Measurements from ENCODE around the gene TTLL1.
A peak's percentile ranks its signal among the peaks of the same experiment; 100 is the strongest.
"Not testable (repeated sequence)": the region's sequence is repeated elsewhere in the genome, so short reads cannot be mapped to it uniquely, and the experiment has no call there.

TTLL1 gene

GRCh38 chr22:43066844-43067385 is 22.3 kb downstream of the TTLL1 start:
- peak; percentile 58 for DNase-seq (ENCODE audit: low spot score)

DNA sequence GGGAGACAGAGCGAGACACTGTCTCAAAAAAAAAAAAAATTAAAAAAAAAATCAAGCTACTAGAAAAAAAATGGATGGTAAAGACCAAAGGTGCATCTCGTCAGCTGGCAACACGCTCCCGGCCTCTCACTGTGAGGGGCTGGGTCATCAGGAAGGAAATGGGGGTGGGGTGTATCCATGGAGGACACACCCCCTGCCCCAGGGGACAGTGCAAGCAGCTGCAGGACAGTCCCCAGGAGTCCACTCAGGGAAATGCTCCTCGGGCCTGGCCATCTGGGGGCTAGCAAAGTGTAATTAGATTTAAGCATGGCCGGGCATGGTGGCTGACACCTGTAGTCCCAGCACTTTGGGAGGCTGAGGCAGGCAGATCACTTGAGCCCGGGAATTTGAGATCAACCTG is 23.1 kb downstream of the TTLL1 start:
- DNase-seq (ENCODE audit: low spot score) = no peak

DNA sequence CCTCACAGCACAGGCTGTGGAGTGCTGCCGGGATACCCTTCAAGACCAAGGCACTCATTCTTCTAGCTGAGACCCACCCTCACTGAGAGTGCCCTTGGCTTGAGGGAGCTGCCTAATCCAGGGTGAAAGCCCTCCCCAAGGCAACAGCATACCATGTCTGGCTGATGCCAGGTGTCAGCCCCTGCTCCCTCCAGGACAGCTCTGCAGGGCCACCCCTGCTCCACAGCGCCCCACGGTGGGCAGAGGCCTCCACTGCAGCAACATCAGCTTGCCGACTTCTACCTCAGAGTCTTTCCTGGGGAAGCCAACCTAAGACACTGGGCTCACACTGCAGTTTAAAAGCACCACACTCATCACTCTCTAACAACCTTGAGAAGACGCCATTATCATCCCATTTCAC is 29.0 kb downstream of the TTLL1 start:
- peak; percentile 45 for DNase-seq (ENCODE audit: low spot score)

DNA sequence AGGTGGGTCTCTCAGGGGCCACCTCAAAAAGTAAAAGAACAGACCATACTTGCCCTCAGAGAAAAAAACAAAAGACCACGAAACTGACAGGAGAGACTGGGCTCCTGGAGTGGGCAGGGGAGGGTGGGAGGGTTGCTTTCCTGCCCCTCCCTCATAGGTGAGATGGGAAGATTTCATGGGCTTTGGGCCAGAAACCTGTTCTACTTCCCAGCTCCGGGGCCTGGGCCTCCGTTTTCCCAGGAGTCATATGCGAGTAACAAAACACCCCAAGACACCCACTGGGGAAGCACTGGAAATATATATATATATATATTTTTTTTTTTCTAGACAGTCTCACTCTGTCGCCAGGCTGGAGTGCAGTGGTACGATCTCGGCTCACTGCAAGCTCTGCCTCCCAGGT is 31.6 kb downstream of the TTLL1 start:
- DNase-seq (ENCODE audit: low spot score) = no peak

GRCh38 chr22:43053176-43053575 is 36.0 kb downstream of the TTLL1 start:
- no peak for DNase-seq (ENCODE audit: low spot score)

GRCh38 chr22:43050995-43051394 is 38.2 kb downstream of the TTLL1 start:
- DNase-seq (ENCODE audit: low spot score) = no peak

GRCh38 chr22:43047605-43048004 is 41.6 kb downstream of the TTLL1 start:
- no peak for DNase-seq (ENCODE audit: low spot score)

GRCh38 chr22:43044290-43044712 is 44.9 kb downstream of the TTLL1 start:
- DNase-seq (ENCODE audit: low spot score) = no peak

DNA sequence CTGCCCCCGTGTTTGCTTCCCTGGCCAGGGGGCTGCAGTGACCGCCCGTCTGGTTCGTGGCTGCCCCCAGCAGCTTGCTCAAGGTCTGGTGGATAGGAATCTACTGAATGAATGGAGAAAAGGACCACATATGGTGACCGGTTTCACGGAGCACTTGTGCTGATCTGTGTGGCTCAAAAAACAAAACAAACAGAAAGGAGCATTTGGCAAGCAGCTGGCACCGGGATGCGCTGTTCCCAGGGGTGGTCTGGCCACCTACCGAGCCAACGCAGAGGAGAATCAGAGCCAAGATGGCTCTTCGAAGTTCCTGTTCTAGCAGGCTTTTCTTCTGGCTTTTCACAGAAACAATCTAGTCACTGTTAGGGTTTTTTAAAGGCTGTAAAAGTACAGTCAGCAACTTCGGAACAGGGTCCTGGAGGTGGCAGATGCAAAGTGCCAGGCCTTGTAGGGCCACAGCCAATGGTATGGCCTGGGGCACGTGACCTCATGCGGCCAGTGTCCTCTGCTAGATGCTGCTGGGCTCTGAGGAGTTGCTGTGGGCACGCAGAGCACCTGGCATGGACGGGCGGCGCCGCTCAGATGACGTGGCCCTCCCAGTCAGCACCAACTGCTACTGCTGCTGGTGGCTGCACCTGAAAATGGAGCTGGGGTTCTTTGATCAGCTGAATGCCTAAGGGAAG is 47.0 kb downstream of the TTLL1 start:
- no peak for DNase-seq (ENCODE audit: low spot score)

- DNase-seq (ENCODE audit: low spot score) = no peak
These were observed 49.4 kb downstream of the TTLL1 start for GRCh38 chr22:43039800-43040199.

- DNase-seq (ENCODE audit: low spot score) = no peak
These were observed 50.9 kb downstream of the TTLL1 start for GRCh38 chr22:43038325-43038724.

DNA sequence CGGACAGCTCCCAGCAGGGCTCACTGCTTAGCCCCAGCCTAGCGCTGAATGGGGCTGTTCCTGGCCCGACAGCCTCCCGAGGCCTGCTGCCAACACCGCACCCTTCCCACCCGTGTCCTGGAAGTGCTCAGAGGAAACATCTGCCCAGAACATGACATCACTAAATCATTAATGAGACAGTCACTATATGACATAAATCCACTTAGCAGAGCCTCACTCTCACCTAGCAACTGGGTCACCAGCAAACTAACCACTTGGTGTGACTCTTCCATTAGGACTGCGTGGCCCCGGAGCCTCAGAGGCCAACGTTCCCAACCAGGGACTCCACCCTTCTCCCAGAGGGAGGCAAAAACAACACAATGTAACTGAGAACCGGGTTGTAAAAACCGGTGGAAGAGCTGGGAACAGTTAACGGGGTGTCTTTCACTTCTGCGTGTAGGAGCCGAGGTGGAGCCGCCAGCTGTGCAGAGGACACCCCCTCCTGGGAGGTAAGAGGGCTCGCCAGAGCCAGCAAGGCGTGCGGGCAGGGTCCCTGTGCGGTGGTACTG is 52.8 kb downstream of the TTLL1 start:
- peak; percentile 51 for DNase-seq (ENCODE audit: low spot score)

DNA sequence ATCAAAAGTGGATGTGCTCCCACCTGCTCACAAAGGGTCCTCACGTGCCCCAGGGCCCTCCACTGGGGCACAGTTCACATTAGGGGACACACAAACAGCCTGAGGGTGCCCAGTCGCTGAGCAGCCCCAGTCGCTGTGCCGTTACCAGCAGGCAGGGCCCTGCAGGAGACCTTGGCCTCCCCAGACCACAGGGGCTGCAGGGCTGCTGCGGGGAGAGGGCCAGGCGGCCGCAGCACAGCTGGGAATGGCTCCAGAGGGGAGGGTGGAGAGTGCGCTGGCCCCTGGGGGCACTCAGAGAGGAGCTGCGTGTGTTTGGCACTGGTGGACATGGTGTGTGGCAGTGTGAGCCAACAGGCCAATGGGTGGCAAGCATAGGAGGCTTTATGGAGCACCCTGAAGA is 53.9 kb downstream of the TTLL1 start:
- no peak for DNase-seq (ENCODE audit: low spot score)

DNA sequence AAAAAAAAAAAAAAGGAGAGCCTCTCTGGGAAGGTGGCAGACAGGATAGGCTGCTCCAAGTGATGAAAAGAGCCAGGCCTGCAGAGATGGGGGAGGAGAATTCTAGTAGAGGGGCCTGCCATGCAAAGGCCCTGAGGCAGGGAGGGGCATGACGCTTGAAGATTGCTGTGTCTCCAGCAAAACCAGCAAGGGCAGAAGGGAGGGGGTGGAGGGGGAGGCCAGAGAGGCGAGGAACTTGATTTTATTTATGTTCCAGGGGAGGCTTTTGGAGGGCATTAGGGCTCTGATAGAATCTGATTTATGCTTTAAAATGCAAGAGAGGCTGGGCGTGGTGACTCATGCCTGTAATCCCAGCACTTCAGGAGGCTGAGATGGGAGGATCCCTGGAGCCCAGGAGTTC is 57.6 kb downstream of the TTLL1 start:
- no peak for DNase-seq (ENCODE audit: low spot score)

GRCh38 chr22:43018615-43019014 is 70.6 kb downstream of the TTLL1 start:
- no peak for DNase-seq (ENCODE audit: low spot score)

GRCh38 chr22:43017525-43018460 is 71.4 kb downstream of the TTLL1 start:
- no peak for DNase-seq (ENCODE audit: low spot score)

DNA sequence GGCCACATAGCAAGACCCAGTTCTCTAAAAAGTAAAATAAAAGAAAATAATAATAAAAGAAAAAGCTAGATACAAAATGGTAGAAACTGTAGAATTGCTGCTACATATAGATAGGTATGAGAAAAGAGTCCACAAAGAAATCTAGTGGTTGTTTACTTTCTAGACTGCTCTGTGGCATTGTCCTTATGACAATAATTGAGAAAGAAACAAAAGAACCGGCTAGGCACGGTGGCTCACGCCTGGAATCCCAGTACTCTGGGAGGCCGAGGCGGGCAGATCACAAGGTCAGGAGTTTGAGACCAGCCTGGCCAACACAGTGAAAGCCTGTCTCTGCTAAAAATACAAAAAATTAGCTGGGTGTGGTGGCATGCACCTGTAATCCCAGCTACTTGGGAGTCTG is 73.0 kb downstream of the TTLL1 start:
- DNase-seq (ENCODE audit: low spot score) = not testable (repeated sequence)

DNA sequence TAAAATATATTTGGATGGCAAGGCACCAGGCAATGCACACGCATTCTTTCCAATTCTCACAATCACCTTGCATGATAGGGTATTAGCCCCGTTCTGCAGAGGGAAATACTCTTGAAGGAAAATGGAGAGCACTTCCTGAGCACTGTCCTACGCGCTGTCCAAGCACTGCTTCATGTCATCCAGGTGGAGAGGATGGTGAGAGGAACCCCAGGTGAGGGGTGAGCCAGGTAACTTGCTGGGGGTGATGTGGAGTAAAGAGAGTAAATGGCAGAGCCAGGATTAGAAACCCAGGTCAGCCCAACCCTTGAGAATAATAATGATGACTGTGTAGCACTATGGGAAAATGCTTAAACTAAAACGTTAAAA is 73.5 kb downstream of the TTLL1 start:
- no peak for DNase-seq (ENCODE audit: low spot score)

GRCh38 chr22:43014869-43015676 is 74.1 kb downstream of the TTLL1 start, which contains the start of gene PACSIN2:
Gene PACSIN2, minus strand, starts transcription at chr22:43015149. Its CDS starts 103,069 bp downstream, at chr22:42912080.
- DNase-seq (ENCODE audit: low spot score) = peak; percentile 99

DNA sequence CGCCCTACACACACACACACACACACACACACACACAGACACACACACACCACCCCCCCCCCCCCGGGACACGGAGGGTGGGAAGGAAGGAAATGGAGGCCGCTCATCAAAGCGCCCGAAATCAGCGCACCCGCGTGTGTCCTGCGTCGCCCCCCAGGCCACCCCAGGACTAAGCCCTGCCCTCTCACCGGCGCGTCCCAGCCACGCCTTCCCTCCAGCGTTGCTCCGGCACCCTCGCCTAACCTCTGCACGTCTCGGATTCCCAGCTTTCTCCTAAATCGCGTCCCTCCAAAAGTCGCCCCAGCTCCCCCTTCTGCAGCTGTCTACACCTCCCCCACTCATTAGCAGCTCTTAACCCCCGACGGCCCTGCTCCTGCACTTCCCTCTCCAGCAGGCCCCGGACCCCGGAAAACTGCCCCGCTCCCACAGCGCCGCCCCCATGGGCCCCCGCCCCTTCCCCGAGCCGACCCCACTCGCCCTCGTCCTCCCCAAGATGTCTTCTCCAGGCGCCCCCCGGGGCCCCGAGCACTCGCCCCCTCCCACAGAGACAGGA is 74.8 kb downstream of the TTLL1 start:
- DNase-seq (ENCODE audit: low spot score) = peak; percentile 52

All from AG08396 (cell line).